Measurements from ENCODE around the gene ANKRD6. TPM values are rescaled to one million over a fixed set of nuclear protein-coding genes. Genes with fewer than 3 reads are reported as not detected.

ANKRD6 gene
- total RNA-seq, 4 donors from 2014 or later = 0.57 to 11.6 (median 3.0) TPM

- H3K4me1 ChIP-seq = peaks cover 0 to 12% (median 5%) of the 10 kb centered on the region in 4 donors
- TF ChIP-seq CTCF (IDR thresholded peaks at IDR 0.05) (no peak), POLR2A (IDR thresholded peaks at IDR 0.05) (no peak)
- no peaks in the 10 kb centered on the region for H3K9me3 ChIP-seq
- peak overlapping the region in 1 of 4 donors; percentile 75 for H3K4me3 ChIP-seq
- no peak overlapping the region for H3K27ac ChIP-seq
- no peak for DNase-seq
- no peaks in the 10 kb centered on the region for H3K36me3 ChIP-seq
- no peaks in the 10 kb centered on the region for H3K27me3 ChIP-seq
These were observed 1.2 kb downstream of the ANKRD6 start for GRCh38 chr6:89434150-89434499.

- Histone ChIP-seq H3K4me1 (peaks cover 0 to 12% (median 5%) of the 10 kb centered on the region in 4 donors), H3K36me3 (no peaks in the 10 kb centered on the region), H3K4me3 (no peak overlapping the region), H3K27ac (no peak overlapping the region), H3K9me3 (no peaks in the 10 kb centered on the region), H3K27me3 (no peaks in the 10 kb centered on the region)
- TF ChIP-seq POLR2A (IDR thresholded peaks at IDR 0.05) = no peak
- no peak for TF ChIP-seq CTCF (IDR thresholded peaks at IDR 0.05)
- DNase-seq = no peak
These were observed 2.0 kb downstream of the ANKRD6 start for GRCh38 chr6:89434954-89435353.

GRCh38 chr6:89436226-89436625 is 3.3 kb downstream of the ANKRD6 start:
- no peak for DNase-seq
- TF ChIP-seq CTCF (IDR thresholded peaks at IDR 0.05) = no peak
- no peak for TF ChIP-seq POLR2A (IDR thresholded peaks at IDR 0.05)
- Histone ChIP-seq H3K4me3 (no peak overlapping the region), H3K4me1 (peaks cover 0 to 12% (median 5%) of the 10 kb centered on the region in 4 donors), H3K9me3 (no peaks in the 10 kb centered on the region), H3K36me3 (no peaks in the 10 kb centered on the region), H3K27ac (no peak overlapping the region), H3K27me3 (no peaks in the 10 kb centered on the region)

- Histone ChIP-seq H3K4me1 (peaks cover 0 to 8% (median 0%) of the 10 kb centered on the region in 4 donors), H3K36me3 (no peaks in the 10 kb centered on the region), H3K27me3 (no peaks in the 10 kb centered on the region), H3K27ac (no peak overlapping the region), H3K4me3 (no peak overlapping the region), H3K9me3 (no peaks in the 10 kb centered on the region)
- DNase-seq = no peak
- no peak for TF ChIP-seq CTCF (IDR thresholded peaks at IDR 0.05)
- no peak for TF ChIP-seq POLR2A (IDR thresholded peaks at IDR 0.05)
These were observed 5.3 kb downstream of the ANKRD6 start for GRCh38 chr6:89438248-89438647.

- no peak for DNase-seq
- Histone ChIP-seq H3K27ac (no peak overlapping the region), H3K27me3 (no peaks in the 10 kb centered on the region), H3K4me3 (no peak overlapping the region), H3K9me3 (no peaks in the 10 kb centered on the region), H3K4me1 (peaks cover 0 to under 1% (median 0%) of the 10 kb centered on the region in 4 donors), H3K36me3 (no peaks in the 10 kb centered on the region)
- TF ChIP-seq POLR2A (IDR thresholded peaks at IDR 0.05) (no peak), CTCF (IDR thresholded peaks at IDR 0.05) (no peak)
These were observed 6.1 kb downstream of the ANKRD6 start for GRCh38 chr6:89439014-89439413.

GRCh38 chr6:89440200-89440599 is 7.2 kb downstream of the ANKRD6 start:
- Histone ChIP-seq H3K9me3 (no peaks in the 10 kb centered on the region), H3K4me1 (no peaks in the 10 kb centered on the region), H3K4me3 (no peak overlapping the region), H3K36me3 (no peaks in the 10 kb centered on the region), H3K27me3 (no peaks in the 10 kb centered on the region), H3K27ac (no peak overlapping the region)
- no peak for TF ChIP-seq POLR2A (IDR thresholded peaks at IDR 0.05)
- DNase-seq = no peak
